NCI-H2196 treated with DMSO at 0.1 percent for 48 hours (cell line): Measurements from ENCODE around the gene CALN1.
"Not testable (repeated sequence)": the region's sequence is repeated elsewhere in the genome, so short reads cannot be mapped to it uniquely, and the experiment has no call there.

ENCODE experiments used
- DNase-seq: peaks from one replicate; lab custom pipeline; 2025; ENCODE audit not compliant: unreplicated experiment; lab: John Stamatoyannopoulos, UW

CALN1 gene

DNA sequence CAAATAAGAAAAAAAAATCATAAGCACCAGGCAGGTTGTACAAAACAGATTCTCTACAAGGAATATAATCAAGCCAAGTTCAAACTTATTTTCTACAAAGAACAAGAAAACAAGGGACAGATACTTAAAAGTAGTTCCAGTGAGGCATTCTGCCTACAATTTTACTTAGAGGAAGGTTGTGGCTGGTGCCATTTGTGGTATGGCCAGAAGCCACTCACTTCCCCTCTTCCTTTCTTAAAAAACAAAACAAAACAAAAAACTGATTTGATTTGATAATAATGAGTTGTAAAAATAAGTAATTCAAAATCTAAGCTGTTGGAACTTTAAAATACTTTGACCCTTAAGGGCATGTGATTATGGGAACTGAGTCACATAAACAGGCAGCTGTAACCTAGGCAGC, 420.6 kb downstream of the CALN1 start:
- DNase-seq: no peak

- DNase-seq: no peak
Observed at GRCh38 chr7:71990138-71990462, 422.0 kb downstream of the CALN1 start.

DNA sequence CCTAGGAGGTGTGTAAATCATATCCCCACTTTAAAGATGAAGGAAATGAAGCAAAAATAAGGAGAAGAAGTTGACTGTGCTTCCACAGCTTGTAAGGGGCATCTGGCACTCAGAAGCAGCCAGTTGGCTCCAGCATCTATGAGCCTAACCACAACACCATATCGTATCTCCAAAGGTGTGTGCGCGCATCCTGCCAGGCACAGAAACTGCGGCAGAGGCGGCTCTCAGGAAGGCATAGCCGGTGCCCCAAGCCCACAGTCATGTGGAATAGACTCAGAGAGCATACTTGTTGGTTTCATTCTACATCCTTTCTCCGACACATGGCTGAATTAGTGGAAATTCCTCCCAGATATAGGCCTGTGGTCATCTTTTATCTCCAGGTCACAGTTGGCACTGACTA, 423.9 kb downstream of the CALN1 start:
- no peak for DNase-seq

GRCh38 chr7:71987200-71987767, 424.9 kb downstream of the CALN1 start:
- no peak for DNase-seq

DNA sequence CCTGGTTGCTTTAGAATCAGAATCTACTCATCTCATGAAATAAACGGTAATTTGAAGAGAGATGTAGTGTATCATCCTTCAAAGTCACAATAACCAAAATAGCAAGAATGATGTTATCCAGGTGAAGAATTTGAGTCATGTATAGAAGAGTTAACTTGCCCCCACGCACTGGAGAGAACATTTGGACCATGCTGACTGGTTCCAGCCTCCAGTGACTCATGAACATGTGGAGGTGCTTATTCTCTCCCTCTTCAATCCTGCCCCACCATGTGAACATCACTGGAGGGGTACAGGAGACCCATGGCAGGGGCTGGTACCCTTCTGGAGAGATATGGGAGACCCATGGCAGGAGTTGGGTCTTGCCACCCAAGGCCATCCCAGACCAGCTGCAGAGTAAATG, 427.8 kb downstream of the CALN1 start:
- DNase-seq: no peak

DNA sequence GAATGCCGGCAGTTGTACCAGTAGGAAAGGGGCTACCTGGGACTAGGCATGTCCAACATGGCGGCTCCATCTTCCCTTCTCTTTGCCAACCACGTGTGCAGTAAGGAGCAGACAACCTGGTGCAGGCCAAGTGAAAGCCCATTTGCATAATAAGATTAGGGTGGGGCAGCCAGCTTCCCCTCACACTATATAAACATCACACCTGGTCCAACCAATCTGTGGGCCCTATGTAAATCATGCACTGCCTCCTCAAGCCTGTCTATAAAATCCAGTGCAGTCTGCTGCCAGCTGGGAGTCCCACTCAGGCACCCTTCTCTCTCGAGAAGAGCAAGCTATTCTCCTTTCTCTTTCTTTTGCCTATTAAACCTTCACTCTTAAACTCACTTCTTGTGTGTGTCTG, 429.3 kb downstream of the CALN1 start:
- no peak for DNase-seq

GRCh38 chr7:71976645-71977044, 435.5 kb downstream of the CALN1 start:
- no peak for DNase-seq

GRCh38 chr7:71974611-71975010, 437.5 kb downstream of the CALN1 start:
- DNase-seq: no peak

DNA sequence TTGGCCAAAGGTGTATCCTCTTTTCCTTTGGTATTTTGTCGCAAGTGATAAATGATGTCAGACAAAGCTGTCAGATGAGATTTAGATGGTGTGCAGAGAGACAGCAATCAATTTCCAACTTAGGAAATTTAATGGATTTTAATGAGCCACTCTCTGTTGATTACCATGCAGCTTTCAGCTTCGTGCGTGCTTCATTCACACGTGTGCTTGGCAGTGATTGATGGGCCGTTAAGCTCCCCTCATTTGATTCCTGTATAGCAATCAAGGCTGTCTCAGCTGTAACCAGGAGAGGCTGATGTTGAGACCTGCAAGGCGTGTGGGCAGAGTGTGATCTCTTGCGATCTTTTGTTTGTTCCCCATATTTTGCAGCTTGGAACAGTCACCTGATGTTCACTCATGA, 439.6 kb downstream of the CALN1 start:
- DNase-seq: no peak

- DNase-seq: no peak
Observed at GRCh38 chr7:71970725-71971124, 441.4 kb downstream of the CALN1 start.

- no peak for DNase-seq
Observed at GRCh38 chr7:71962636-71963035, 449.5 kb downstream of the CALN1 start.

- no peak for DNase-seq
Observed at GRCh38 chr7:71961283-71961682, 450.9 kb downstream of the CALN1 start.

GRCh38 chr7:71942115-71942514, 470.0 kb downstream of the CALN1 start:
- no peak for DNase-seq

DNA sequence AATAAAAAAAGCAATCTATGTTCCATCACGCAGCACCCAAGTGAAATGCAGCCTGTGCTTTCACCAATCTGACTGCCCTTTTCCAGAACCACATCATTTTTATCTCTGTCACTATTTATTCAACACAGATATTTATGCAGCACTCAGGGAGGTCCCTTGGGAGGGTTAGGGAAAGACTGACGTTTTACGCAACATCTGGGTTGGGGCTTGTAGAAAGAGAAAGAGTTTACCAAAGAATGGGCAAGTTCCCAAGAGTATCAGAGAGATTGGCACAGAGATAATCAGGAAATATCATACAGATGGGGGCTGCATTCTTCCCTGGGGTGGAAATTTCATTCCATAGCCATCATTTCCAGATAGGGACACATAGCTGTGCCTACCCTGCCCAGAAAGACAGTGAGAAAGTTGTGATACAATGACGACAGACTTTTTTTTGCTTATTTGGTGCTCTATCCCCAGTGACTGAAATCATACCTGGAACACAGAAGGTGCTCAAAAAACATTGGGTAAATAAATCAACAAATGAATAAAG, 474.2 kb downstream of the CALN1 start:
- no peak for DNase-seq

GRCh38 chr7:71935674-71936073, 476.5 kb downstream of the CALN1 start:
- DNase-seq: no peak

GRCh38 chr7:71933426-71933825, 478.7 kb downstream of the CALN1 start:
- DNase-seq: no peak

GRCh38 chr7:71925663-71926062, 486.5 kb downstream of the CALN1 start:
- no peak for DNase-seq

DNA sequence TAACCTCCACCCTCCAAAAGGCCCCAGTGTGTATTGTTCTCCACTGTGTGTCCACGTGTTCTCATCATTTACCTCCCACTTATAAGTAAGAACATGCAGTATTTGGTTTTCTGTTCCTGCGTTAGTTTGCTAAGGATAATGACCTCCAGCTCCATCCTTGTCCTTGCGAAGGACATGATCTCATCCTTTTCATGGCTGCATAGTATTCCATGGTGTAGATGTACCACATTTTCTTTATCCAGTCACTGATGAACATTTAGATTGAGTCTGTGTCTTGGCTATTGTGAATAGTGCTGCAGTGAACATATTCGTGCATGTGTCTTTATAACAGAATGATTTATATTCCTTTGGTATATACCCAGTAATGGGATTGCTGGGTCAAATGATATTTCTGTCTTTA, 497.9 kb downstream of the CALN1 start:
- DNase-seq: not testable (repeated sequence)

GRCh38 chr7:71912476-71912875, 499.7 kb downstream of the CALN1 start:
- DNase-seq: no peak

- no peak for DNase-seq
Observed at GRCh38 chr7:71911051-71911450, 501.1 kb downstream of the CALN1 start.

GRCh38 chr7:71905821-71906220, 506.3 kb downstream of the CALN1 start:
- no peak for DNase-seq

DNA sequence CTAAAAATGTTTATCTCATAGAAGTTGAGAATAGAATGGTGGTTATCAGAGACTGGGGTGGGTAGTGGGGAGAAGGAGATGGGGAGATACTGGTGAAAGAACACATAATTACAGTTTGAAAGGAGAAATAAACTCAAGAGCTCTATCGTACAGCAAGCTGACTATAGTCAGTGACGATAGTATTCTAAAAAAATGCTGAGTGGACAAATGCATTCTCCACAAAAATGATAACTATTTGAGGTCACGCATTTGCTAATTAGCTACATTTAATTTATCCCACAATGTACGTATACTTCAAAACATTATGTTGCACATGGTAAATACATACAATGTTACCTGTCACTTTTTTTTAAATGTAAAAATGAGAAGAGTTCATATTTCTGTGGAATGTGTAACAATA, 507.7 kb downstream of the CALN1 start:
- DNase-seq: no peak

DNA sequence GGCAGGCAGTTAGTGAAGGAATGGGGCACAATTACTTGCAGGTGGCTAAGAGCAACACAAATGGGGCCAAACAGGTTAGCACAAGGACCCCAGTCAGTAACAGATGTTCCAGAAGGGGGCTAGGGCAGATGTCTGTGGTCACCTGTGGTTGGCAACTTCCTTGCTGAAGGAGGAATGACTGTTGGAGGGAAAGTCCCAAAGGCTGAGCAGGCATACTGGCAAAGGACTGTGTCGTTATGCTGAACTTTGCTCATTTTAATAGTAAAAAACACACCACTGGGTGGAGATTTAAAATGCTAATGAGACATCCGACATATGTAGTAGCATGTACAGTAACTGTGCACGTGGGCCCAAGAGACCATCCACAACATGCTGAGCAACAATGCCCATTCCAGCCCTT, 511.6 kb downstream of the CALN1 start:
- DNase-seq: no peak

DNA sequence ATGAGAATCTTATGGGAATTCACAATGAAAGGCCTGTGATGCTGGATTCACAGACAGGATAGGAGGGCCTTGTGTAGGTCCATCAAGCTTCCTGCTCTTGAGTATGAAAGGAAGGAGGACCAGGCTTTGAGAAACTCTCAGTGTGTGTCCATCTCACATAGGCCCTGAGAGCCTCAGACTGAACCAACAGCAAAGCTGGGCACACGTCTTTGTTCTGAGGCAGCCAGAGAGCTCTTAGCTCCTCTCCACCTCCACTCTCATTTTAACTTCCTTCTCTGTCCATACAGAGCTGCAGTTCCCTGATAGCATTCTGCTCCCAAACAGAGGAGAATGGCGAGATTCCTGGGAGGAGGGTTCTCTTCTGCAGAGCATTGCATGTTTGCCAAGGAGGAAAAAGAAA, 515.6 kb downstream of the CALN1 start:
- no peak for DNase-seq
